ENCODE measurements around the gene ASB18. TPM values are rescaled to one million over a fixed set of nuclear protein-coding genes. Genes with fewer than 3 reads are reported as not detected.

Gene ASB18
- total RNA-seq, 2 donors from 2014 or later = not detected

DNA sequence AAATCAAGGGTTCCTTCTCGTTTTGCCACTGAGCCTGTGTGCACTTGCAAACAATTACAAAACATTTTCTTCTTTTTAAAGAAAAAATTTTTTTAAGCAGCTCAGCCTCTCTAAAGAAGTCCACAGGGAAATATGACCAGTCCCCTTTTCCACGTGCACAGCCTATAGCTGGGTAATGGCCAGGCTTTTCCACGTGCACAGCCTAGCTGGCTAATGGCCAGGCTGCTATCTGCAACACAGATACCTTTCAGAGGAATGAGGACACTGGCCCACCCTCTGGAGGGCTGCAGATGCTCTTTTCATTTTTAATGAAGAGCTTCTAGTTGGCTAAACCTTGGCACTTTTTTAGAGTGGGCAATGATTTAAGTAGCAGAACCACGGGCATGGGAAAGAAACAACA, 46.3 kb downstream of the ASB18 start:
- Histone ChIP-seq H3K27ac (ENCODE audit: low read depth, low read length) (no peak overlapping the region), H3K4me1 (ENCODE audit: control insufficient read depth, insufficient read depth, low read length) (no peaks in the 10 kb centered on the region), H3K36me3 (ENCODE audit: control insufficient read depth, insufficient read depth, low read length) (no peaks in the 10 kb centered on the region), H3K9me3 (ENCODE audit: control insufficient read depth, low read length) (peaks cover 1% of the 10 kb centered on the region), H3K9ac (ENCODE audit: extremely low read depth, low read length, poor library complexity, severe bottlenecking) (no peak overlapping the region), H3K27me3 (ENCODE audit: control insufficient read depth, insufficient read depth, low read length, poor library complexity, severe bottlenecking) (no peaks in the 10 kb centered on the region), H3K4me3 (ENCODE audit: low read length) (no peak overlapping the region)
- no peak overlapping the region for H3K4me3 Mint-ChIP-seq
- WGBS, 2 experiments (ENCODE audit: insufficient coverage in 1 of 2, insufficient read length in 1 of 2) = 89 to 91% methylated on average over 4 of the region's 4 CpGs
- TF ChIP-seq CTCF (conservative IDR thresholded peaks at IDR 0.05) = no peak
- H3K27me3 Mint-ChIP-seq (ENCODE audit: insufficient read depth) = peaks cover 30% of the 10 kb centered on the region
- no peak overlapping the region for H3K27ac Mint-ChIP-seq
- peaks cover 2% of the 10 kb centered on the region for H3K9me3 Mint-ChIP-seq
- no peaks in the 10 kb centered on the region for H3K36me3 Mint-ChIP-seq (ENCODE audit: low read depth)
- H3K4me1 Mint-ChIP-seq = no peaks in the 10 kb centered on the region
- no peak for DNase-seq

- no peak for TF ChIP-seq CTCF (conservative IDR thresholded peaks at IDR 0.05)
- H3K4me1 ChIP-seq (ENCODE audit: control insufficient read depth, insufficient read depth, low read length) = no peaks in the 10 kb centered on the region
- 90 to 92% methylated on average over 7 of the region's 7 CpGs for WGBS, 2 experiments (ENCODE audit: insufficient coverage in 1 of 2, insufficient read length in 1 of 2)
- no peak for DNase-seq
- H3K9me3 ChIP-seq (ENCODE audit: control insufficient read depth, low read length) = no peaks in the 10 kb centered on the region
- no peak overlapping the region for H3K27ac ChIP-seq (ENCODE audit: low read depth, low read length)
- H3K27ac Mint-ChIP-seq = no peak overlapping the region
- no peaks in the 10 kb centered on the region for H3K36me3 ChIP-seq (ENCODE audit: control insufficient read depth, insufficient read depth, low read length)
- no peak overlapping the region for H3K4me3 ChIP-seq (ENCODE audit: low read length)
- peaks cover 29% of the 10 kb centered on the region for H3K27me3 Mint-ChIP-seq (ENCODE audit: insufficient read depth)
- no peaks in the 10 kb centered on the region for H3K27me3 ChIP-seq (ENCODE audit: control insufficient read depth, insufficient read depth, low read length, poor library complexity, severe bottlenecking)
- H3K9me3 Mint-ChIP-seq = no peaks in the 10 kb centered on the region
- no peaks in the 10 kb centered on the region for H3K36me3 Mint-ChIP-seq (ENCODE audit: low read depth)
- no peaks in the 10 kb centered on the region for H3K4me1 Mint-ChIP-seq
- no peak overlapping the region for H3K9ac ChIP-seq (ENCODE audit: extremely low read depth, low read length, poor library complexity, severe bottlenecking)
- H3K4me3 Mint-ChIP-seq = no peak overlapping the region
Measured at GRCh38 chr2:236216711-236217110, 47.5 kb downstream of the ASB18 start.

DNA sequence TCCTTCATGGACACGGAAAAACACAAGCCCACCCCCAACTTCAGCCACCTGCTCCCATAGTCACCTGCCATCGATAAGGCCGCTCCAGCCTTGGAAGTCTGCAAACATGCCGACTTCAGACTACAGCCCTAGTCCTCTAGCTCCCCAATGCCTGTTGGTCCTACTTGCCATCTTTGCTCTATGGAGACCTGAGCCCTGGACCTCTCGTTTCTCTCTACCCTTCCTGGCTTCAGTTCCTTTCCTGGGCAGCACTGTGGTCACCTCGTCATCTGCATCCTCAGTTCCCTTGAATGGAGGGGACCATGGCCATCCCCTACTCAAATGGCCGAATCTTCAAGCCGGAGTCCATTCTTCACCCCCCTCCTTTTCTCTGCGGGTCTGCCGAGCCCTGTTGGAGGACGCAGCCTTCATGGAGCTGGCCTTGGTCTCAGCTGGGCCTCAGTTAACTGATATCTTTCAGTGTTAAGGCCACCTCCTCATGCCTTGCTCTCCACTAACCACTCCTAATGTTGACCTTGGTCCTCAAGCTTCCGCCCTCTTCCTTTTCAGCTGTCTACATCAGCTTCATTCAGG, 48.4 kb downstream of the ASB18 start:
- TF ChIP-seq CTCF (conservative IDR thresholded peaks at IDR 0.05) = no peak
- no peak overlapping the region for H3K27ac Mint-ChIP-seq
- WGBS, 2 experiments (ENCODE audit: insufficient coverage in 1 of 2, insufficient read length in 1 of 2) = 93% methylated on average over 11 to 12 of the region's 12 CpGs

More for the DNA sequence above, 48.4 kb downstream of the ASB18 start:
- no peaks in the 10 kb centered on the region for H3K4me1 Mint-ChIP-seq
- no peak for DNase-seq
- Histone ChIP-seq H3K4me3 (ENCODE audit: low read length) (no peak overlapping the region), H3K27me3 (ENCODE audit: control insufficient read depth, insufficient read depth, low read length, poor library complexity, severe bottlenecking) (no peaks in the 10 kb centered on the region), H3K9ac (ENCODE audit: extremely low read depth, low read length, poor library complexity, severe bottlenecking) (no peak overlapping the region), H3K36me3 (ENCODE audit: control insufficient read depth, insufficient read depth, low read length) (no peaks in the 10 kb centered on the region), H3K4me1 (ENCODE audit: control insufficient read depth, insufficient read depth, low read length) (no peaks in the 10 kb centered on the region), H3K27ac (ENCODE audit: low read depth, low read length) (no peak overlapping the region), H3K9me3 (ENCODE audit: control insufficient read depth, low read length) (no peaks in the 10 kb centered on the region)
- H3K4me3 Mint-ChIP-seq = no peak overlapping the region
- no peaks in the 10 kb centered on the region for H3K36me3 Mint-ChIP-seq (ENCODE audit: low read depth)
- H3K27me3 Mint-ChIP-seq (ENCODE audit: insufficient read depth) = peaks cover 31% of the 10 kb centered on the region
- H3K9me3 Mint-ChIP-seq = no peaks in the 10 kb centered on the region

Measured in endodermal cell (in vitro differentiated cells).